GM12892 (cell line): ENCODE data around the gene JAML.

Experiments used
- DNase-seq: peaks from one replicate; pipeline ENCODE4 v3.0.0; 2011; ENCODE audit not compliant: insufficient read length
- FAIRE-seq: peaks from 2 replicates; lab custom pipeline; 2011; peaks lifted over from hg19 to GRCh38; lab: Jason Lieb, UNC
- POLR2A ChIP-seq: IDR thresholded peaks from 2 replicates; pipeline ENCODE4 v1.6.1; 2011; ENCODE audit warnings: low read depth, low read length, control low read depth
- POLR2AphosphoS5 ChIP-seq: IDR thresholded peaks from 2 replicates; pipeline ENCODE4 v1.6.1; 2011; ENCODE audit warnings: low read depth, low read length, control low read depth
- TAF1 ChIP-seq: IDR thresholded peaks from 2 replicates; pipeline ENCODE4 v1.6.1; 2011; ENCODE audit warnings: low read depth, mild to moderate bottlenecking, control low read depth, low read length, borderline replicate concordance

The JAML gene

GRCh38 chr11:118168751-118169150 is 56.1 kb downstream of the JAML start:
- FAIRE-seq: no peak
- no peak for DNase-seq
- no peak for TF ChIP-seq TAF1
- no peak for TF ChIP-seq POLR2A
- TF ChIP-seq POLR2AphosphoS5: no peak

DNA sequence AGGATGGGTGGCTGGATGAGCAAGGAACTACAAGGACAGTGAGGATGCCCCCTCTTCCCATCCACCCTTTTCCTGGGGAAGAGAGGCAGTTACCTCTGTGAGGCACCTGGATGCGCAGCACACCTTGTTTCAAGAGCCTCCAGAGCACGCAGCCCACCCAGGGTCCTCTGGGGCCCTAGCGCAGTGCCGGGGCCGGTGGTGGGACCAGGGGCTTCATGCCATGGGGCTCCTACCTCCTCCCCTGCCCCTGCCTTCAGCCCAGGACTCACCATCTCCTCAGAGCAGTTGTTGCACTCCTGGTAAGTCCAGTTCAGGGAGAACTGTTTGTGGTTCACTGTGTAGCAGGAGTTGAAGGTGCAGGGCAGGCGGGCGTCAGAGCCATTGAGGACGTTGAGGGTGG is 56.5 kb downstream of the JAML start:
- TF ChIP-seq POLR2A: no peak
- no peak for TF ChIP-seq POLR2AphosphoS5
- no peak for TF ChIP-seq TAF1
- DNase-seq: no peak
- no peak for FAIRE-seq

GRCh38 chr11:118167906-118168305 is 56.9 kb downstream of the JAML start:
- no peak for DNase-seq
- no peak for FAIRE-seq
- TF ChIP-seq POLR2A (no peak), TAF1 (no peak), POLR2AphosphoS5 (no peak)

DNA sequence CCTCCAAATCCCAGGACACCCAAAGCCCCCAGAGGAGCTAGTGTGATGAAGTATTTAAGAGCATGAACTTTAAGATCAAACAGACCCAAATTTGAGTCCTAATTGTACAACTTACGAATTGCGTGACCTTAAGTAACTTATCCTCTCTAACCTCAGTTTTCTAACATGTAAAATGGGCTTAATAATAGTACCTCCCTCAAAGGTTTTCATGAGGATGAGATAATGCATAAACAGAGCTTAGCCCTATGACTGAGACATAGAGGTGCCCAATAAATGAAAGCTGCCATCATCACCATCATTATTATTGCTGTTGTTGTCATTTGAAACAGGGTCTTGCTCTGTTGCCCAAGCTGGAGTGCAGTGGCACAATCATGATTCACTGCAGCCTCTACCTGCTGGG is 57.6 kb downstream of the JAML start:
- no peak for TF ChIP-seq TAF1
- DNase-seq: no peak
- FAIRE-seq: no peak

GRCh38 chr11:118166641-118167040 is 58.2 kb downstream of the JAML start:
- FAIRE-seq: no peak
- TF ChIP-seq TAF1 (no peak), POLR2A (no peak), POLR2AphosphoS5 (no peak)
- DNase-seq: no peak

DNA sequence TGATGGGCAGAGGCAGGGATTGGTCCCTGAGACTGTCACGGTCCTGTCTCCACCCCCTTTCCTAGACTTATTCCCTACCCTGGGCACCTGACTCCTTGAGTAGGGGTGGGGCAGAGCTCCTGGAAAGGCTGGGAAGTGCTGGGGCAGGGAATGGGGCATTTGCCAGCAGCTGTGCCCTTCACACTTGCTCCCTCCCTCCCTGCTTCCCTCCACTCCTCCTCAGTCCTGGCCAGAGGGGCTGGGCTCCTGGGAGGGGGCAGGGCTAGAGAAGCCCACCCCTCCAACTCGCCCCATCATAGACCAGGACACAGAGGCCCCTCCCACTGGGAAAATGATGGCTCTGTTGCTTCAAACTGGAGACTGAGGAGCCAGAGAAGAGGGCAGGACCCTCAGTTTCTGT is 59.9 kb downstream of the JAML start:
- no peak for FAIRE-seq
- TF ChIP-seq TAF1: no peak
- no peak for TF ChIP-seq POLR2AphosphoS5
- no peak for TF ChIP-seq POLR2A
- no peak for DNase-seq

DNA sequence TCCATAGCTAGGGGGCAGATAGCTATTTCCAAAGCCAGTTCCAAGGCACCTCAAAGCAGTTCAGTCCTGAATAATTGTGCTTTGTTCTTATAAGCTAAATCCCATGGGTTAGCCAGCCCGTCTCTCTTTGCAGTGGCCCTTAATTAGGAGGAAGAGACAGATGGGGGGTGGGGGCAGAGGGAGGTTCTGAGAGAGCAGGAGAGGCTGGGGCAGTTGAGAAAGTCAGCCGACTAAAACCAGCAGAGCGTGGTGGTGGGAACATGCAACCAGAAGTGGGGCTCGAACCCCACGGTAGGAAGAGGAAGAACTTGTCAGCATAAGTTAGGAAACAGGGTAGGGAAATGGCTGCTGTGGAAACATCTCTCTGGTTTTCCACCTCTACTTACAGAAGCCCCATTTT is 61.3 kb downstream of the JAML start:
- no peak for DNase-seq
- no peak for FAIRE-seq
- TF ChIP-seq POLR2AphosphoS5 (no peak), TAF1 (no peak), POLR2A (no peak)

GRCh38 chr11:118162846-118163245 is 62.0 kb downstream of the JAML start:
- TF ChIP-seq POLR2AphosphoS5: no peak
- TF ChIP-seq TAF1: no peak
- TF ChIP-seq POLR2A: no peak
- no peak for FAIRE-seq
- no peak for DNase-seq

GRCh38 chr11:118161786-118162185 is 63.0 kb downstream of the JAML start:
- DNase-seq (no peak), FAIRE-seq (no peak)
- TF ChIP-seq POLR2AphosphoS5 (no peak), POLR2A (no peak), TAF1 (no peak)

- TF ChIP-seq POLR2AphosphoS5 (no peak), POLR2A (no peak), TAF1 (no peak)
- no peak for DNase-seq
- FAIRE-seq: no peak
Observed at GRCh38 chr11:118157186-118157895, 67.5 kb downstream of the JAML start.

GRCh38 chr11:118156531-118157185 is 68.2 kb downstream of the JAML start:
- TF ChIP-seq POLR2AphosphoS5 (no peak), TAF1 (no peak), POLR2A (no peak)
- DNase-seq: no peak
- FAIRE-seq: no peak

DNA sequence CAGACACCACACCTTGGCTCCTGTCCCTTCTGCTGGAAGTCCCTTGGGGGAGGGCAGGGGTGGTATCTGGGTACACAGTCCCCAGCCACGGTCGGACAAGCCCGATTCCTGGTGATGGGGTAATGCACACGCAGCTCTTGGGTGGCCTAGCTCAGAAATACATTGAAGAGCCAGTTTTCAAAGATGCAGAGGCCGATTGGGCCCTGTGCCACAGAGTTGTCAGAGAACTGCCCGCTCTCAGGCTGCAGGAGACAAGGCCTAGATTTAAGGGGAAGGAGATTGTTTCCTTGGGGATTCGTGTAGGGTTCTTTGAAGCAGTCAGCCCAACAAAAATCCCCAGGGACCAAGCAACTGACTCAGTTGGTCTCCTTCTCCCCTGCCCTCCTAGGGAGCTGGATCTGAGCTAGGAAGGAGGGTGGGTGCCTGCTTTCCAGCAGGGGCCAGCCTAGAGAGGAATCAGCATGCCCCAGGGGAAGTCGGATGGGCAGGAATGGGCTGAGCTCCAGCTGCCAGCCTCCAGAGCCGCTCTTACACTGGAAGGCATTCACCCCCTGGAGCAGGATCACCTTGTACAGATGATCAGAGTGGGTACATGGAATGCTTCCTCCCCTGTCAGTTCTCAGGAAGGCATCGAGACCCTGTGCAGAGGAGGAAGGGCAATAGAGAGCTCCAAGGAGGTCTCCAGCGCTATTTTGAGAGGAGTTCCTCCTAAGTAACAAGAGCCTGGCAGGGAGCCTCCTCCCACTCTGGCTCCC is 68.9 kb downstream of the JAML start:
- no peak for DNase-seq
- no peak for TF ChIP-seq TAF1
- no peak for TF ChIP-seq POLR2A
- TF ChIP-seq POLR2AphosphoS5: no peak
- FAIRE-seq: no peak
